ENCODE results near the gene MYO7B. TPM values are rescaled to one million over a fixed set of nuclear protein-coding genes. Genes with fewer than 3 reads are reported as not detected.

Gene MYO7B
- total RNA-seq, 1 donor from 2014 or later: 0.28 TPM

DNA sequence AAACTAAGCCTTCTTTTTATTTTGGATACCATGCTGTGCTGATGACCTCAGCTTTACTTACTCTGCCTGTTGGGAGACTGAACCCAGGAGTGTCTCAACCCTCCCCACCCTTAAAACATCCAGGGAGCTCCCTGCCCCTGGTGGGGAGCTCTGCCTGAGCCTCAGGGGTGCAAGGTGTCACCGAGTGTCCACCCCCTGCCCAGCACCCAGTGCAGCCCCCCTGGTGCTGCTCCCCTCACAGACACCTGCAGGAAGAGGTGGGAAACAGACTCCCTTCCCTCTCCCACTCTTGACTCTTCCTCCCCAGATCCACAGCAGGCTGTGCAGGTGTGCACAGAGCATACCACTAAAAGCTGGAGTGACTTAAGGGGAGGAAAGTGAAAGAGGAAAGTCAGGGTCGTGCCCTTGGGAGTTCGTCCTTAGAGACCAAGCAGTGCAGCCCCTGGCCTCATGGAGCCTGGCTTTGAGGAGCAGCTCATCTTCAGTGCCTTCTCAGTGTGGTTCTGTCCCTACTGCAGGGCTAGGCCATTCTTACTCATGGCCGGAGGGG lies 51.3 kb downstream of the MYO7B start:
- peaks cover 4% of the 10 kb centered on the region for H3K4me1 Mint-ChIP-seq
- TF ChIP-seq CTCF (conservative IDR thresholded peaks at IDR 0.05): no peak
- no peaks in the 10 kb centered on the region for H3K36me3 Mint-ChIP-seq (ENCODE audit: low read depth)
- DNase-seq (ENCODE audit: low read depth, low spot score): no peak
- H3K27me3 Mint-ChIP-seq (ENCODE audit: low read depth): no peaks in the 10 kb centered on the region
- H3K9me3 Mint-ChIP-seq: no peaks in the 10 kb centered on the region
- no peak overlapping the region for H3K4me3 Mint-ChIP-seq
- no peak overlapping the region for H3K27ac Mint-ChIP-seq (ENCODE audit: unreplicated experiment)

DNA sequence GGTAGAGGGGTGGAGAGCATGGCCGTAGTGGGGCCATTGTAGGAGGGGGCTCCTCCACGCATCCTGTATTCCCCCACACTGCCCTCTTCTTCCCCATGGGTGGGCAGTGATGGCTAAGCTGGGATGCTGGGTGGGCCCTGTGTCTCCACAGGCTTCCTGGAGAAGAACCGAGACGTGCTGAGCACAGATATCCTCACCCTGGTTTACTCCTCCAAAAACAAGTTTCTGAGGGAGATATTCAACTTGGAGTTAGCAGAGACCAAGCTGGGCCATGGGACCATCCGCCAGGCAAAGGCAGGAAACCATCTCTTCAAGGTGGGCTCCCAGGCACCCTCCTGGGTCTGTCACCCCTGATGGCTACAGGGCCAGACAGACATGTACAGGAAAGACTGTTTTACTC lies 52.8 kb downstream of the MYO7B start:
- H3K27me3 Mint-ChIP-seq (ENCODE audit: low read depth): no peaks in the 10 kb centered on the region
- no peaks in the 10 kb centered on the region for H3K9me3 Mint-ChIP-seq
- no peaks in the 10 kb centered on the region for H3K4me1 Mint-ChIP-seq
- TF ChIP-seq CTCF (conservative IDR thresholded peaks at IDR 0.05): no peak
- no peak overlapping the region for H3K27ac Mint-ChIP-seq (ENCODE audit: unreplicated experiment)
- DNase-seq (ENCODE audit: low read depth, low spot score): no peak
- H3K36me3 Mint-ChIP-seq (ENCODE audit: low read depth): no peaks in the 10 kb centered on the region
- H3K4me3 Mint-ChIP-seq: no peak overlapping the region

DNA sequence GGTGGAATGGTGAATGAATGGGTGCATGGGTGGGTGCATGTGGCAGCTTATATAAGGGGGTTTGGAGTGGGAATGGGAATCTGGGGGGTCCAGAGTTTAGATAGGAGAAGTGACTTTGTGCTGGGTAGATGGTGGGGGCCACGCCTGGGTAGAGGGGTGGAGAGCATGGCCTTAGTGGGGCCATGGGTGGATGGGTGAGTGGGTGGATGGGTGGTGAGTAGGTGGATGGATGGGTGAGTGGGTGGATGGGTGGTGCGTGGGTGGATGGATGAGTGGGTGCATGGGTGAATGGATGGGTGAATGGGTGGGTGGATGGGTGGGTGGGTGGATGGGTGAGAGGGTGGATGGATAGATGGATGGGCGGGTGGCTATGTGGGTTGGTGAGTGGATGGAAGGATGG lies 53.9 kb downstream of the MYO7B start:
- H3K27me3 Mint-ChIP-seq (ENCODE audit: low read depth): no peaks in the 10 kb centered on the region
- H3K4me3 Mint-ChIP-seq: no peak overlapping the region
- H3K4me1 Mint-ChIP-seq: no peaks in the 10 kb centered on the region
- H3K9me3 Mint-ChIP-seq: no peaks in the 10 kb centered on the region
- TF ChIP-seq CTCF (conservative IDR thresholded peaks at IDR 0.05): no peak
- no peak overlapping the region for H3K27ac Mint-ChIP-seq (ENCODE audit: unreplicated experiment)
- no peak for DNase-seq (ENCODE audit: low read depth, low spot score)
- no peaks in the 10 kb centered on the region for H3K36me3 Mint-ChIP-seq (ENCODE audit: low read depth)

DNA sequence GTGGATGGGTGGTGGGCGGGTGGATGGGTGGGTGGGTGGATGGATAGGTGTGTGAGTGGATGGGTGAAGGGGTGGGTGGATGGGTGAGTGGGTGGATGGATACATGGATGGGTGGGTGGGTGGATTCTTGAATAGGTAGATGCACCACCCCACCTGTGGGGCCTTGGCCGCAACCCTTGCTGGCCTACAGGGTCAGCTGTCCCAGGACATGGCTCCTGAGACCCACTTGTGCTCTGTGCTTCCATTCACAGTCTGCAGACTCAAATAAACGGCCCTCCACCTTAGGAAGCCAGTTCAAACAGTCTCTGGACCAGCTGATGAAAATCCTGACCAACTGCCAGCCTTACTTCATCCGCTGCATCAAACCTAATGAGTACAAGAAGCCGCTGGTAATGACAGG lies 54.4 kb downstream of the MYO7B start:
- no peaks in the 10 kb centered on the region for H3K27me3 Mint-ChIP-seq (ENCODE audit: low read depth)
- no peaks in the 10 kb centered on the region for H3K36me3 Mint-ChIP-seq (ENCODE audit: low read depth)
- DNase-seq (ENCODE audit: low read depth, low spot score): no peak
- H3K4me3 Mint-ChIP-seq: no peak overlapping the region
- no peak for TF ChIP-seq CTCF (conservative IDR thresholded peaks at IDR 0.05)
- no peaks in the 10 kb centered on the region for H3K9me3 Mint-ChIP-seq
- no peaks in the 10 kb centered on the region for H3K4me1 Mint-ChIP-seq
- H3K27ac Mint-ChIP-seq (ENCODE audit: unreplicated experiment): no peak overlapping the region

DNA sequence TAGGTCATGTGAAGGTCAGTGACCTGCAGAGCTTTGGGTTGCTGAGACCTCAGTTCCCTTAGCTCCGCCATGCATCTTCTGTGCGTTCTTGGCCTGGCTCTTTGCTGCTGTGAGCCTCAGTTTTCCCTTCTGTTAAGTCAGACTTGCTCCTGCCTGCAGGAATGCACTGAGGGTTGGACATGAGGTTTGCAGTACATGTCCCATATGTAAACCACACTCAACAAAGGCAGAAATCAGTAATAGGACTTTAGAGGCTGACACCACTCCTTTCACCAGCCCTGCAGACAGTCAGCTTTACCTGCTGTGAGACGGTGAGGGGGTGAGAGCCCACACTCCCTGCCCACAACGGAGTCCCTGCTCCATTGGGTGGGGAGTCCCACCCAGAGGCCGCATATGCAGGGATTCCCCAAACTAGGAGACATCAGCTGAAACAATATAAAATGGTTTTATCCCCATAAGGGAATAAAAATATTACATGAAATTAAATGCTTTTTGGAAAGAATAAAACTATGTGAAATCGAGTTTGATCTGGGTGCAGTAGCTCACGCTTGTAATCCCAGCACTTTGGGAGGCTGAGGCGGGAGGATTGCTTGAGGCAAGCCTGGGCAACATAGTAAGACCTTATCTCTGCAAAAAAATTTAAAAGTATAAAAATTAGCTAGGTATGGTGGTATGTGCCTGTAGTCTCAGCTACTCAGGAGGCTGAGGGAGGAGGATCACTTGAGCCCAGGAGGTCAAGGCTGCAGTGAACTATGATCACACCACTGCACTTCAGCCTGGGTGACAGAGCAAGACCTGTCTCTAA lies 55.1 kb downstream of the MYO7B start:
- H3K9me3 Mint-ChIP-seq: no peaks in the 10 kb centered on the region
- no peak overlapping the region for H3K27ac Mint-ChIP-seq (ENCODE audit: unreplicated experiment)
- DNase-seq (ENCODE audit: low read depth, low spot score): no peak
- TF ChIP-seq CTCF (conservative IDR thresholded peaks at IDR 0.05): no peak
- H3K36me3 Mint-ChIP-seq (ENCODE audit: low read depth): no peaks in the 10 kb centered on the region
- H3K4me3 Mint-ChIP-seq: no peak overlapping the region
- no peaks in the 10 kb centered on the region for H3K4me1 Mint-ChIP-seq
- no peaks in the 10 kb centered on the region for H3K27me3 Mint-ChIP-seq (ENCODE audit: low read depth)
